ENCODE measurements around the gene ARID3C.
A peak's percentile ranks its signal among the peaks of the same experiment; 100 is the strongest.

The ARID3C gene

GRCh38 chr9:34627716-34628655 lies 880 bp downstream of the ARID3C start:
- DNase-seq (ENCODE audit: low read depth in 3 of 3) = no peak

GRCh38 chr9:34625186-34625486 lies 3.7 kb downstream of the ARID3C start:
- DNase-seq (ENCODE audit: low read depth in 3 of 3) = no peak

- DNase-seq (ENCODE audit: low read depth in 3 of 3) = no peak
Measured at GRCh38 chr9:34624475-34625185, 4.2 kb downstream of the ARID3C start.

- DNase-seq (ENCODE audit: low read depth in 3 of 3) = no peak
Measured at GRCh38 chr9:34623374-34624235, 5.3 kb downstream of the ARID3C start.

- peak; percentile 81 to 90 (median 88) for DNase-seq (ENCODE audit: low read depth in 3 of 3)
Measured at GRCh38 chr9:34620061-34620994, 8.5 kb downstream of the ARID3C start, which contains the start of gene DCTN3. Gene DCTN3, minus strand, starts transcription at chr9:34620495. Its CDS starts 31 bp downstream, at chr9:34620464.

GRCh38 chr9:34615132-34615531 lies 13.7 kb downstream of the ARID3C start:
- DNase-seq (ENCODE audit: low read depth in 3 of 3) = no peak

GRCh38 chr9:34612788-34613390 lies 16.0 kb downstream of the ARID3C start:
- DNase-seq (ENCODE audit: low read depth in 3 of 3) = peak in 2 of 3 experiments; percentile 53 to 64

GRCh38 chr9:34611811-34612787 lies 16.8 kb downstream of the ARID3C start, which contains the start of gene RPP25L:
Gene RPP25L, minus strand, starts transcription at chr9:34612097. Its CDS starts 801 bp downstream, at chr9:34611296.
- DNase-seq (ENCODE audit: low read depth in 3 of 3) = peak; percentile 63 to 82 (median 70)

GRCh38 chr9:34611251-34611810 lies 17.5 kb downstream of the ARID3C start:
- DNase-seq (ENCODE audit: low read depth in 3 of 3) = no peak

- no peak for DNase-seq (ENCODE audit: low read depth in 3 of 3)
Measured at GRCh38 chr9:34610434-34611206, 18.2 kb downstream of the ARID3C start.

- no peak for DNase-seq (ENCODE audit: low read depth in 3 of 3)
Measured at GRCh38 chr9:34607331-34607730, 21.5 kb downstream of the ARID3C start.

GRCh38 chr9:34606905-34607304 lies 22.0 kb downstream of the ARID3C start:
- DNase-seq (ENCODE audit: low read depth in 3 of 3) = no peak

- no peak for DNase-seq (ENCODE audit: low read depth in 3 of 3)
Measured at GRCh38 chr9:34606190-34606589, 22.7 kb downstream of the ARID3C start.

GRCh38 chr9:34603610-34604231 lies 25.1 kb downstream of the ARID3C start:
- DNase-seq (ENCODE audit: low read depth in 3 of 3) = peak; percentile 66 to 79 (median 71)

GRCh38 chr9:34601937-34602573 lies 26.8 kb downstream of the ARID3C start:
- no peak for DNase-seq (ENCODE audit: low read depth in 3 of 3)

GRCh38 chr9:34600908-34601307 lies 28.0 kb downstream of the ARID3C start:
- no peak for DNase-seq (ENCODE audit: low read depth in 3 of 3)

GRCh38 chr9:34599546-34599945 lies 29.3 kb downstream of the ARID3C start:
- DNase-seq (ENCODE audit: low read depth in 3 of 3) = no peak
